GM12878 (cell line): ENCODE results near the gene TPT1. TPM values are rescaled to one million over a fixed set of nuclear protein-coding genes. Genes with fewer than 3 reads are reported as not detected.
A peak's percentile ranks its signal among the peaks of the same experiment; 100 is the strongest.
"Not testable (repeated sequence)": the region's sequence is repeated elsewhere in the genome, so short reads cannot be mapped to it uniquely, and the experiment has no call there.

ENCODE experiments used
- ATAC-seq: fragments of 200-7000 bp; cut with Tn5 transposase; 3 replicates; pipeline ENCODE4 v1.9.1; 2020; ENCODE audit warnings: mild to moderate bottlenecking, moderate library complexity
- BruUV-seq: library from RNA; stranded (reverse); fragments of 400-500 nt; replicated peaks from 2 replicates; lab custom pipeline; 2021; lab: Mats Ljungman, UMichigan
- CTCF ChIA-PET: fragments of 300-600 bp; sonication (Branson Sonifier 250); formaldehyde crosslinking; extraction: SDS; loops from one replicate; lab custom pipeline; 2021; ENCODE audit warnings: inconsistent platforms; lab: Yijun Ruan, JAX
- POLR2A ChIA-PET: fragments of 350-600 bp; formaldehyde crosslinking; extraction: SDS; loops from one replicate; lab custom pipeline; 2021; ENCODE audit warnings: inconsistent platforms; lab: Charles Lee
- RAD21 ChIA-PET: fragments of 300-600 bp; sonication (Branson Sonifier 250); formaldehyde crosslinking; loops from one replicate; lab custom pipeline; 2023; ENCODE audit warnings: antibody characterized with exemption; ENCODE audit not compliant: unreplicated experiment; lab: Charles Lee
- SMC1A ChIA-PET: fragments of 300-600 bp; sonication (Branson Sonifier 250); formaldehyde crosslinking; loops from one replicate; lab custom pipeline; 2023; ENCODE audit not compliant: unreplicated experiment, uncharacterized antibody; lab: Charles Lee
- DNase-seq: peaks from one replicate; pipeline ENCODE4 v3.0.0-alpha.2; 2011; ENCODE audit warnings: low read depth, low spot score
- FAIRE-seq: peaks from 3 replicates; lab custom pipeline; 2011; peaks lifted over from hg19 to GRCh38; lab: Jason Lieb, UNC
- H2AFZ ChIP-seq: 2 replicates; pipeline ENCODE4 v1.6.0; 2011; ENCODE audit warnings: low read depth, low read length, control low read depth; ENCODE audit not compliant: control insufficient read depth
- H3K27ac ChIP-seq: 2 replicates; pipeline ENCODE4 v1.5.1; 2011; ENCODE audit warnings: control low read depth; ENCODE audit not compliant: control insufficient read depth, insufficient read depth
- H3K27me3 ChIP-seq, 2 experiments: replicated peaks in 1 of 2; 2 replicates each; pipeline versions ENCODE4 v1.6.0 to v1.6.1; 2011; ENCODE audit warnings: low read length in 1 of 2; ENCODE audit not compliant: control insufficient read depth in 2 of 2, insufficient read depth in 2 of 2
- H3K36me3 ChIP-seq, 2 experiments: 2 replicates each; pipeline ENCODE4 v1.5.1; 2011; ENCODE audit warnings: low read length in 1 of 2; ENCODE audit not compliant: control insufficient read depth in 2 of 2, insufficient read depth in 2 of 2
- H3K4me1 ChIP-seq: 2 replicates; pipeline ENCODE4 v1.6.1; 2011; ENCODE audit warnings: mild to moderate bottlenecking, low read length, moderate library complexity, mixed read lengths; ENCODE audit not compliant: control insufficient read depth, insufficient read depth
- H3K4me2 ChIP-seq: 2 replicates; pipeline ENCODE4 v1.6.0; 2011; ENCODE audit warnings: control low read depth; ENCODE audit not compliant: control insufficient read depth, insufficient read depth
- H3K4me3 ChIP-seq: fragments of 200-600 bp; sonication (generic); 2 replicates; pipeline ENCODE4 v1.5.1; 2016
- H3K79me2 ChIP-seq: 2 replicates; pipeline ENCODE4 v1.6.0; 2011; ENCODE audit warnings: low read length; ENCODE audit not compliant: control insufficient read depth, insufficient read depth
- H3K9ac ChIP-seq: 2 replicates; pipeline ENCODE4 v1.8.0; 2011; ENCODE audit warnings: low read length, control low read depth, mixed read lengths; ENCODE audit not compliant: control insufficient read depth, insufficient read depth
- H3K9me3 ChIP-seq: replicated peaks from 3 replicates; pipeline ENCODE4 v1.5.1; 2011; ENCODE audit warnings: mild to moderate bottlenecking, low read length; ENCODE audit not compliant: control insufficient read depth, insufficient read depth
- H4K20me1 ChIP-seq: 2 replicates; pipeline ENCODE4 v1.6.0; 2011; ENCODE audit not compliant: control insufficient read depth, insufficient read depth
- ASH2L ChIP-seq: fragments of 300-600, 200-600 bp; sonication (generic); IDR thresholded peaks from 2 replicates; pipeline ENCODE4 v1.6.1; 2017; ENCODE audit warnings: low read depth, mild to moderate bottlenecking, borderline replicate concordance
- CEBPB ChIP-seq, 2 experiments: fragments of 150-350 bp in 1 of 2; IDR thresholded peaks; 2 replicates each; pipeline ENCODE4 v1.6.1; 2012 to 2014; ENCODE audit warnings: low read depth in 2 of 2, low read length in 2 of 2, borderline replicate concordance in 1 of 2, inconsistent platforms in 1 of 2
- HDAC6 ChIP-seq: fragments of 200-600 bp; sonication (generic); IDR thresholded peaks from one replicate; pipeline ENCODE4 v1.8.0; 2017; ENCODE audit warnings: antibody characterized with exemption; ENCODE audit not compliant: unreplicated experiment
- NBN ChIP-seq: fragments of 450-650 bp; IDR thresholded peaks from 2 replicates; pipeline ENCODE4 v1.6.1; 2016
- NFYB ChIP-seq: IDR thresholded peaks from 2 replicates; pipeline ENCODE4 v1.6.1; 2011; ENCODE audit warnings: low read depth, mild to moderate bottlenecking, low read length, improper control_type of control experiment, moderate library complexity; ENCODE audit not compliant: insufficient read depth
- WGBS: methylation state at CpG from one replicate; pipeline ENCODE4 v1.1.6; 2016; ENCODE audit warnings: low lambda C conversion rate; ENCODE audit not compliant: insufficient replicate concordance, insufficient coverage; ENCODE audit errors: missing lambda C conversion rate; 5-methylcytosine and 5-hydroxymethylcytosine counted together
- in situ Hi-C: fragments of 300-500 bp; cut with MboI; formaldehyde crosslinking; loops from 9 replicates; pipeline ENCODE4 v1.14.3; 2018; ENCODE audit warnings: mixed read lengths
- intact Hi-C: fragments of 100-400 bp; cut with micrococcal nuclease; formaldehyde crosslinking; loops from one replicate; pipeline ENCODE4 v1.14.2; 2022; ENCODE audit not compliant: unreplicated experiment
- polyA plus RNA-seq, 11 experiments: library from polyadenylated mRNA; depleted of rRNA in 4 of 11; unstranded in 6 of 11; stranded (reverse) in 5 of 11; fragments of >200 nt; fragmentation: Nextera tagmentation in 4 of 11; fragmentation: Illumina TruSeq in 1 of 11; extraction: Ambion mirVana in 4 of 11; extraction: Trizol in 1 of 11; gene quantifications; 1 replicate in 1 of 11; 2 replicates in 10 of 11; pipeline versions ENCODE4 v1.2.1 to v1.2.3, GENCODE V29; 2011 to 2016; ENCODE audit warnings: inconsistent platforms in 2 of 11, missing spikeins in 2 of 11, low read depth in 1 of 11
- total RNA-seq, 4 experiments: library from RNA; depleted of rRNA in 3 of 4; stranded (reverse); fragments of >200 nt in 3 of 4; fragmentation: Illumina TruSeq in 1 of 4; extraction: Trizol in 1 of 4; gene quantifications; 2 replicates each; pipeline versions ENCODE4 v1.2.1 to v1.2.3, GENCODE V29; 2013 to 2021
- TF ChIP-seq, protein P1 (sequence below): fragments of 450-650 bp; formaldehyde crosslinking; IDR thresholded peaks from 2 replicates; pipeline ENCODE4 v1.4.0; 2020; ENCODE audit warnings: mild to moderate bottlenecking, moderate library complexity
- TF ChIP-seq, protein P2 (sequence below): fragments of 450-650 bp; IDR thresholded peaks from 2 replicates; pipeline ENCODE4 v1.6.1; 2017; ENCODE audit warnings: borderline replicate concordance
- TF ChIP-seq, protein P3 (sequence below): IDR thresholded peaks from 2 replicates; pipeline ENCODE4 v1.6.1; 2012; ENCODE audit warnings: low read length, inconsistent platforms

Gene TPT1
- total and polyA plus RNA-seq, 10 of the 15 experiments (the other 5 are each of a cell fraction or from before 2014, with no cell fraction given): 1,038 to 5,925 (median 2,336) TPM

DNA sequence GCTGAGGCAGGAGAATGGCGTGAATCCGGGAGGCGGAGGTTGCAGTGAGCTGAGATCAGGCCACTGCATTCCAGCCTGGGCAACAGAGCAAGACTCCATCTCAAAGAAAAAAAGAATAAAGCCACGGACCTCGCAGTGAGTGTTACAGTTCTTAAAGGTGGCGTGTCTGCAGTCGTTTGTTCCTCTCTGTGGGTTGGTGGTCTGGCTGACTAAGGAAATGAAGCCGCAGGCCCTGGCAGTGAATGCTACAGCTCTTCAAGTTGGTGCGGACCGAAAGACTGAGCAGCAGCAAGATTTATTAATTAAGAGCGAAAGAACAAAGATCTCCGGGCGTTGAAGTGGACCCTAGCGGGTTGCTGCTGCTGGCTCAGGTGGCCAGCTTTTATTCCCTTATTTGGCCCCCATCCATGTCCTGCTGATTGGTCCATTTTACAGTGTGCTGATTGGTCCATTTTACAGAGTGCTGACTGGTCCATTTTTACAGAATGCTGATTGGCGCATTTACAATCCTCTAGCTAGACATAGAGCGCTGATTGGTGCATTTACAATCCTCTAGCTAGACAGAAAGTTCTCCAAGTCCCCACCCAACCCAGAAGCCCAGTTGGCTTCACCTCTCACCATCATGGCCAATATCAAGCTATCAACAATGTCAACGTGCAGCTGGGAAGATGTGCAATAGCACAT, 46.1 kb upstream of the TPT1 start:
- H3K27ac ChIP-seq, SMC1A ChIA-PET, BruUV-seq, H3K4me2 ChIP-seq, H3K36me3 ChIP-seq, H3K79me2 ChIP-seq, FAIRE-seq, H4K20me1 ChIP-seq, DNase-seq, RAD21 ChIA-PET, H3K27me3 ChIP-seq, H3K9ac ChIP-seq, H2AFZ ChIP-seq, H3K4me3 ChIP-seq, ATAC-seq, H3K4me1 ChIP-seq, intact Hi-C loops, in situ Hi-C loops, H3K9me3 ChIP-seq: not testable (repeated sequence)
- ChIA-PET POLR2A (interaction anchor here (0.6 to 1.1 kb wide), 2 partner anchors 45 to 348 kb away, joined by 3 read pairs; no protein-coding TSS in a partner anchor), CTCF (interaction anchor here (0.6 kb wide), 1 partner anchor 340 kb away, joined by 3 read pairs; no protein-coding TSS in a partner anchor)
- 95% methylated on average over 17 of the region's 17 CpGs for WGBS
- TF ChIP-seq NFYB: peak; percentile 52; the same call in 1 of the 2 replicates

DNA sequence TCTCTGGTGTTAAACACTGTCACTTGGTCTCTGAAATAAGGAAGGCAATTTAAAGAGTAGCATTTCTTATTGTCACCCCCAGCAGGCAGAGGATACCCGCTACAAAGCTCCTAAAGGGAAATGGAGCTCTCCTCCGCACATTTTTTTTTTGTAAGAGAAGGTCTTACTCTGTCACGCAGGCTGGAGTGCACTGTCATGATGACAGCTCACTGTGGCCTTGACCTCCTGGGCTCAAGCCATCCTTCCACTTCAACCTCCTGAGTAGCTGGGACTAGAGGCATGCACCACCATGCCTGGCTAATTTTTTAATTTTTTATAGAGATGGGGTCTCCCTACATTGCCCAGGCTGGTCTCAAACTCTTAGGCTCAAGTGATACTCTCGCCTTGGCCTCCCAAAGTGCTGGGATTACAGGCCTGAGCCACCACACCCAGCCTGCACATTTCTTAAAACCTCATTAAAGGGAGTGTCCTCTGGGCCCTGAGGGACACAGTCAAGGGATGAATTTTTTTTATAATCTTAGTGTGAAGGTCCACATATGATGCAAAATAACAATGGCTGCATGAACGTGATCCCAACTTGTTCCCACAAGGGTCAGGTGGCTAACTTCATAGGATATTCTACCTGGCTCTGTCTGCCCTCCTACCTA, 45.0 kb upstream of the TPT1 start:
- in situ Hi-C loops: no loop called here
- intact Hi-C loops: no loop called here
- Histone ChIP-seq H3K9me3 (no peaks in the 10 kb centered on the region), H3K36me3 (no peaks in the 10 kb centered on the region), H3K9ac (no peak overlapping the region), H2AFZ (no peak overlapping the region), H3K27ac (no peak overlapping the region), H3K27me3 (no peaks in the 10 kb centered on the region), H3K4me2 (no peak overlapping the region), H3K4me3 (no peak overlapping the region), H3K4me1 (no peaks in the 10 kb centered on the region), H4K20me1 (no peaks in the 10 kb centered on the region), H3K79me2 (no peaks in the 10 kb centered on the region)
- ChIA-PET RAD21 (no interaction called here), POLR2A (no interaction called here), SMC1A (interaction anchor here (0.6 to 1.2 kb wide), 2 partner anchors 18 to 146 kb away, joined by 4 read pairs; no protein-coding TSS in a partner anchor), CTCF (interaction anchor here (0.6 kb wide), 1 partner anchor 339 kb away, joined by 3 read pairs; no protein-coding TSS in a partner anchor)
- FAIRE-seq: no peak
- BruUV-seq: no TSS peak
- ATAC-seq: no peak
- no peak for DNase-seq
- WGBS: 93% methylated on average over 5 of the region's 5 CpGs
- TF ChIP-seq HDAC6: no peak
- TF ChIP-seq ASH2L: no peak
- TF ChIP-seq, protein P1, sequence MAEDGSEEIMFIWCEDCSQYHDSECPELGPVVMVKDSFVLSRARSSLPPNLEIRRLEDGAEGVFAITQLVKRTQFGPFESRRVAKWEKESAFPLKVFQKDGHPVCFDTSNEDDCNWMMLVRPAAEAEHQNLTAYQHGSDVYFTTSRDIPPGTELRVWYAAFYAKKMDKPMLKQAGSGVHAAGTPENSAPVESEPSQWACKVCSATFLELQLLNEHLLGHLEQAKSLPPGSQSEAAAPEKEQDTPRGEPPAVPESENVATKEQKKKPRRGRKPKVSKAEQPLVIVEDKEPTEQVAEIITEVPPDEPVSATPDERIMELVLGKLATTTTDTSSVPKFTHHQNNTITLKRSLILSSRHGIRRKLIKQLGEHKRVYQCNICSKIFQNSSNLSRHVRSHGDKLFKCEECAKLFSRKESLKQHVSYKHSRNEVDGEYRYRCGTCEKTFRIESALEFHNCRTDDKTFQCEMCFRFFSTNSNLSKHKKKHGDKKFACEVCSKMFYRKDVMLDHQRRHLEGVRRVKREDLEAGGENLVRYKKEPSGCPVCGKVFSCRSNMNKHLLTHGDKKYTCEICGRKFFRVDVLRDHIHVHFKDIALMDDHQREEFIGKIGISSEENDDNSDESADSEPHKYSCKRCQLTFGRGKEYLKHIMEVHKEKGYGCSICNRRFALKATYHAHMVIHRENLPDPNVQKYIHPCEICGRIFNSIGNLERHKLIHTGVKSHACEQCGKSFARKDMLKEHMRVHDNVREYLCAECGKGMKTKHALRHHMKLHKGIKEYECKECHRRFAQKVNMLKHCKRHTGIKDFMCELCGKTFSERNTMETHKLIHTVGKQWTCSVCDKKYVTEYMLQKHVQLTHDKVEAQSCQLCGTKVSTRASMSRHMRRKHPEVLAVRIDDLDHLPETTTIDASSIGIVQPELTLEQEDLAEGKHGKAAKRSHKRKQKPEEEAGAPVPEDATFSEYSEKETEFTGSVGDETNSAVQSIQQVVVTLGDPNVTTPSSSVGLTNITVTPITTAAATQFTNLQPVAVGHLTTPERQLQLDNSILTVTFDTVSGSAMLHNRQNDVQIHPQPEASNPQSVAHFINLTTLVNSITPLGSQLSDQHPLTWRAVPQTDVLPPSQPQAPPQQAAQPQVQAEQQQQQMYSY (CRISPR knock-in tag): no peak
- no peak for TF ChIP-seq NBN
- TF ChIP-seq, protein P2, sequence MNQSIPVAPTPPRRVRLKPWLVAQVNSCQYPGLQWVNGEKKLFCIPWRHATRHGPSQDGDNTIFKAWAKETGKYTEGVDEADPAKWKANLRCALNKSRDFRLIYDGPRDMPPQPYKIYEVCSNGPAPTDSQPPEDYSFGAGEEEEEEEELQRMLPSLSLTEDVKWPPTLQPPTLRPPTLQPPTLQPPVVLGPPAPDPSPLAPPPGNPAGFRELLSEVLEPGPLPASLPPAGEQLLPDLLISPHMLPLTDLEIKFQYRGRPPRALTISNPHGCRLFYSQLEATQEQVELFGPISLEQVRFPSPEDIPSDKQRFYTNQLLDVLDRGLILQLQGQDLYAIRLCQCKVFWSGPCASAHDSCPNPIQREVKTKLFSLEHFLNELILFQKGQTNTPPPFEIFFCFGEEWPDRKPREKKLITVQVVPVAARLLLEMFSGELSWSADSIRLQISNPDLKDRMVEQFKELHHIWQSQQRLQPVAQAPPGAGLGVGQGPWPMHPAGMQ: no peak
- no peak for TF ChIP-seq CEBPB (IDR thresholded peaks at IDR 0.05; ENCODE audit: borderline replicate concordance in 1 of 2, low read depth in 2 of 2, low read length in 2 of 2)
- TF ChIP-seq, protein P3, sequence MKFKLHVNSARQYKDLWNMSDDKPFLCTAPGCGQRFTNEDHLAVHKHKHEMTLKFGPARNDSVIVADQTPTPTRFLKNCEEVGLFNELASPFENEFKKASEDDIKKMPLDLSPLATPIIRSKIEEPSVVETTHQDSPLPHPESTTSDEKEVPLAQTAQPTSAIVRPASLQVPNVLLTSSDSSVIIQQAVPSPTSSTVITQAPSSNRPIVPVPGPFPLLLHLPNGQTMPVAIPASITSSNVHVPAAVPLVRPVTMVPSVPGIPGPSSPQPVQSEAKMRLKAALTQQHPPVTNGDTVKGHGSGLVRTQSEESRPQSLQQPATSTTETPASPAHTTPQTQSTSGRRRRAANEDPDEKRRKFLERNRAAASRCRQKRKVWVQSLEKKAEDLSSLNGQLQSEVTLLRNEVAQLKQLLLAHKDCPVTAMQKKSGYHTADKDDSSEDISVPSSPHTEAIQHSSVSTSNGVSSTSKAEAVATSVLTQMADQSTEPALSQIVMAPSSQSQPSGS: no peak
